ENCODE measurements around the gene CENPH.
"Not testable (repeated sequence)": the region's sequence is repeated elsewhere in the genome, so short reads cannot be mapped to it uniquely, and the experiment has no call there.

The CENPH gene

GRCh38 chr5:69255940-69256339, 66.6 kb downstream of the CENPH start:
- DNase-seq, result not testable (repeated sequence)

GRCh38 chr5:69257577-69257976, 68.2 kb downstream of the CENPH start:
- DNase-seq, result no peak

Measured in activated T-cell treated with anti-CD3 and anti-CD28 coated beads, Interleukin-2, amount 50 U/mL, for 1 hour (primary cell).